Right lobe of liver (tissue), 6 donors: Measurements from ENCODE around the gene FOXN4. TPM values are rescaled to one million over a fixed set of nuclear protein-coding genes. Genes with fewer than 3 reads are reported as not detected.

ENCODE experiments used
- ATAC-seq, 4 donors: fragments of 200-7000 bp; cut with Tn5 transposase; one replicate each; pipeline ENCODE4 v1.9.1; 2020; ENCODE audit warnings: mild to moderate bottlenecking in 4 of 4, moderate library complexity in 4 of 4
- DNase-seq, 3 donors: peaks; one replicate each; pipeline ENCODE4 v3.0.0-alpha.2; 2020
- H3K27ac ChIP-seq, 3 donors: fragments of 200-600 bp; one replicate each; pipeline ENCODE4 v1.8.0; 2022
- H3K27me3 ChIP-seq, 2 donors: fragments of 200-600 bp; one replicate each; pipeline ENCODE4 v1.8.0; 2022
- H3K36me3 ChIP-seq, 4 donors: fragments of 200-600 bp; sonication (generic) in 1 of 4; one replicate each; pipeline versions ENCODE4 v1.5.1 to v1.8.0; 2017 to 2022; ENCODE audit warnings: control low read depth in 1 of 4
- H3K4me1 ChIP-seq, 4 donors: fragments of 200-600 bp; sonication (generic) in 1 of 4; one replicate each; pipeline versions ENCODE4 v1.5.1 to v1.8.0; 2017 to 2022; ENCODE audit warnings: control low read depth in 1 of 4
- H3K4me3 ChIP-seq, 3 donors: fragments of 200-600 bp; one replicate each; pipeline ENCODE4 v1.8.0; 2022
- H3K9me3 ChIP-seq, 4 donors: fragments of 200-600 bp; sonication (generic) in 1 of 4; one replicate each; pipeline versions ENCODE4 v1.5.1 to v1.8.0; 2017 to 2022; ENCODE audit warnings: control low read depth in 1 of 4
- POLR2A ChIP-seq: fragments of 450-650 bp; IDR thresholded peaks from one replicate; pipeline ENCODE4 v1.6.1; 2017; ENCODE audit warnings: antibody characterized with exemption, mild to moderate bottlenecking
- whole genome bisulfite sequencing: methylation state at CpG from one replicate; pipeline ENCODE4 v1.1.6; 2018; ENCODE audit warnings: low coverage, low lambda C conversion rate; ENCODE audit not compliant: insufficient coverage; ENCODE audit errors: missing lambda C conversion rate; 5-methylcytosine and 5-hydroxymethylcytosine counted together
- intact Hi-C, 2 donors: fragments of 100-400 bp; cut with DNase I; formaldehyde crosslinking; loops; one replicate each; pipeline versions ENCODE4 v1.11.2 to v1.14.1; 2022
- long read RNA-seq: library from polyadenylated mRNA; unstranded; transcript quantifications from one replicate; pipeline ENCODE4 v2.0.0, GENCODE V29; 2019
- total RNA-seq, 6 experiments: library from RNA; depleted of rRNA in 2 of 6; stranded (reverse); fragments of >200 nt in 2 of 6; fragmentation: NEBNext Ultra II Directional in 3 of 6; extraction: Animal tissue kit (Norgen Biotek cat#: 25700) in 3 of 6; gene quantifications; one replicate each; pipeline versions ENCODE4 v1.1.0 to v1.2.4, GENCODE V29; 2016 to 2023
- TF ChIP-seq, protein P1 (sequence below), 4 donors: fragments of 200-600 bp in 3 of 4; fragments of 450-650 bp in 1 of 4; IDR thresholded peaks; one replicate each; pipeline versions ENCODE4 v1.5.1 to v1.8.0; 2016 to 2022; ENCODE audit warnings: antibody characterized with exemption in 4 of 4, mild to moderate bottlenecking in 2 of 4
- donor health status: DM: no; HTN: yes; CAD: no.
- donor health status: DM: no; HTN: no; CAD: no.
- donor health status: DM: no; HTN: no; CAD: no.
- donor health status: DM: no; HTN: yes; CAD: no.
- donor health status: DM: no; HTN: yes; CAD: no.

The FOXN4 gene, protein sequence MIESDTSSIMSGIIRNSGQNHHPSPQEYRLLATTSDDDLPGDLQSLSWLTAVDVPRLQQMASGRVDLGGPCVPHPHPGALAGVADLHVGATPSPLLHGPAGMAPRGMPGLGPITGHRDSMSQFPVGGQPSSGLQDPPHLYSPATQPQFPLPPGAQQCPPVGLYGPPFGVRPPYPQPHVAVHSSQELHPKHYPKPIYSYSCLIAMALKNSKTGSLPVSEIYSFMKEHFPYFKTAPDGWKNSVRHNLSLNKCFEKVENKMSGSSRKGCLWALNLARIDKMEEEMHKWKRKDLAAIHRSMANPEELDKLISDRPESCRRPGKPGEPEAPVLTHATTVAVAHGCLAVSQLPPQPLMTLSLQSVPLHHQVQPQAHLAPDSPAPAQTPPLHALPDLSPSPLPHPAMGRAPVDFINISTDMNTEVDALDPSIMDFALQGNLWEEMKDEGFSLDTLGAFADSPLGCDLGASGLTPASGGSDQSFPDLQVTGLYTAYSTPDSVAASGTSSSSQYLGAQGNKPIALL
- under 1 TPM in 4 of 6 experiments, not detected in 2; 0.06 to 0.86 (median 0.15) TPM for total RNA-seq
- long read RNA-seq: 0 reads

DNA sequence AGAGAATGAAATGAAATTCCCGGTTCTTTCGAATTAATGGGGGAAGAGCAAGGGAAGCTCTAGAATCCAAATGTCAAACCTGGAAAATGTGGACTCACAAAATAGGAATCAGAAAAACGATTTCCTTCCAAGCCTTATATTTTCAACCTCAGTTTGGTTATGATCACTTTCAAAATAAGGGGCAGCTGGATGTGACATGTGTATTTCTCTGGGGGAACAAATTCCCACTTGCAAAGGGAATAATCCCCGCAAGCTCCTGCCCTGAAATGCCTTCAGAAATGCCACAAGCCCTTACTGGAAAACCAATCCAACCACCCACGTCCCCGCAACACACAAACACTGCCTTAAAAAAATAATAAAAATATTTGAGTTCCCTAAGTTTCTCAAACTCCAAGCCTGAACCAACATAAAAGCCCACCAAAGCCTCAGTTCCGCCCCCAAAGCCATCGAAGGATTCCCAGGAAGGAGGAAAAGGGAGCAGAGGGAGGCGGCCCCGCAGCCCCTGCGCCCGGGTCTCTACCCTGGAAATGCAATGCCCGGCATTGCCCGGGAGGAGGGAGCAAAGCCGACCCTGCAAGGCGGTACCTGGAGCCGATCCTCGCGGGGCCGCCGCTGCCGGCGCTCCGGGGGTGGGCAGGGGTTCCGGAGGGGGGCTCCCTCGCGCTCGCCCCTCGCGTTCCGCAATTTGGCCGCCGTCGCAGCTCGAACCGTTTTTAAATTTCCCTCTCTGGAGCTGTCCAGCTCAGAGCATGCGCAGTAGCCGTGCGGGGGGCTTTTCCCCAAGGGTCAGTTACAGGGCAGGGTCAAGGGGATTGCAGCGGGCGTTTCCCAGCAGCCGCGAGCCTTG lies at the start of gene FOXN4:
FOXN4 (minus strand) TSS at position 751 of the 847 bp plus-strand sequence. CDS start 963 bp downstream, outside the sequence.
- Histone ChIP-seq H3K36me3 (no peaks in the 10 kb centered on the region), H3K4me1 (peaks cover 0 to 13% (median under 1%) of the 10 kb centered on the region in 4 donors), H3K27me3 (no peaks in the 10 kb centered on the region), H3K9me3 (no peaks in the 10 kb centered on the region), H3K27ac (no peak within 1 kb of the TSS), H3K4me3 (peak within 1 kb of the TSS; percentile 16 to 45 (median 31))
- DNase-seq (no peak), ATAC-seq (no peak)
- intact Hi-C loops: no loop called here
- no peak for TF ChIP-seq POLR2A
- TF ChIP-seq, protein P1, sequence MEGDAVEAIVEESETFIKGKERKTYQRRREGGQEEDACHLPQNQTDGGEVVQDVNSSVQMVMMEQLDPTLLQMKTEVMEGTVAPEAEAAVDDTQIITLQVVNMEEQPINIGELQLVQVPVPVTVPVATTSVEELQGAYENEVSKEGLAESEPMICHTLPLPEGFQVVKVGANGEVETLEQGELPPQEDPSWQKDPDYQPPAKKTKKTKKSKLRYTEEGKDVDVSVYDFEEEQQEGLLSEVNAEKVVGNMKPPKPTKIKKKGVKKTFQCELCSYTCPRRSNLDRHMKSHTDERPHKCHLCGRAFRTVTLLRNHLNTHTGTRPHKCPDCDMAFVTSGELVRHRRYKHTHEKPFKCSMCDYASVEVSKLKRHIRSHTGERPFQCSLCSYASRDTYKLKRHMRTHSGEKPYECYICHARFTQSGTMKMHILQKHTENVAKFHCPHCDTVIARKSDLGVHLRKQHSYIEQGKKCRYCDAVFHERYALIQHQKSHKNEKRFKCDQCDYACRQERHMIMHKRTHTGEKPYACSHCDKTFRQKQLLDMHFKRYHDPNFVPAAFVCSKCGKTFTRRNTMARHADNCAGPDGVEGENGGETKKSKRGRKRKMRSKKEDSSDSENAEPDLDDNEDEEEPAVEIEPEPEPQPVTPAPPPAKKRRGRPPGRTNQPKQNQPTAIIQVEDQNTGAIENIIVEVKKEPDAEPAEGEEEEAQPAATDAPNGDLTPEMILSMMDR (IDR thresholded peaks at IDR 0.05): no peak
- 4% methylated on average over 16 of the region's 43 CpGs for WGBS

DNA sequence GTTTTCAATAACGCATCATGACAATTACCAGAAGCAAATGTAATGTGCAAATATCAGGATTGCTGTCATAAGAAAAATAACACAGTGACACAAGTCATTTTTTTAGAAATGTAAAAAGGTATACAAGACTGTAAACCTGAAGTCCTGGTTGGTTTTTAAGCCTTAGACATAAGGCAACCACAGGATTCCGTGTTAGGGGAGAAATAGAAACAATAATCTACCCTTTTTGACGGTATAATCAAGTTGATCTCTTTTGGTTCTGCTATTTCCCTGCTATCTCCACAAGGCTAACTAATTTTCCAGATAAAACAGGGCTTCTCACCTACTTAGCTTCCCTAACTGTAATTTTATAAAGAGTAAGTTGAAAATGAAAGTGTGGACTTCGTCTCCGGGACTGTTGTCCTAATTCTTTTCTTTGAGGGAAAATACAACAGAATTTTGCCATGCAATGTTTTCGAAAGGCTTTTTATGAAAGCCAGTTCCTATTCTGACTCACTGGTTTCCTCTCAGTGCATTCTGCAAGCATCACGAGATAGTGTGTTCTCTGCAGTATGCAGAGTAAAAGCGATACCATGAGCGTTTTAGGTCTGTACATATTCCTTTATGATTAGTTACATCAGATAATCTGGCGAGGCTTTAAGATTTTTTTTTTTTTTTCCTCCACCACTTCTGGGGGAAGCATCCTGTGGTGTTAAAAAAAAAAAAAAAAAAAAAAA lies 49.2 kb upstream of the FOXN4 start:
- Histone ChIP-seq H3K36me3 (no peaks in the 10 kb centered on the region), H3K4me1 (no peaks in the 10 kb centered on the region), H3K27ac (no peak overlapping the region), H3K27me3 (no peaks in the 10 kb centered on the region), H3K4me3 (no peak overlapping the region), H3K9me3 (no peaks in the 10 kb centered on the region)
- intact Hi-C loops: no loop called here
- peak in 2 of 4 donors; percentile 42 to 48 for ATAC-seq
- no peak for TF ChIP-seq POLR2A
- TF ChIP-seq, protein P1 (IDR thresholded peaks at IDR 0.05): no peak
- DNase-seq: no peak
- 49% methylated on average over 10 of the region's 10 CpGs for WGBS

DNA sequence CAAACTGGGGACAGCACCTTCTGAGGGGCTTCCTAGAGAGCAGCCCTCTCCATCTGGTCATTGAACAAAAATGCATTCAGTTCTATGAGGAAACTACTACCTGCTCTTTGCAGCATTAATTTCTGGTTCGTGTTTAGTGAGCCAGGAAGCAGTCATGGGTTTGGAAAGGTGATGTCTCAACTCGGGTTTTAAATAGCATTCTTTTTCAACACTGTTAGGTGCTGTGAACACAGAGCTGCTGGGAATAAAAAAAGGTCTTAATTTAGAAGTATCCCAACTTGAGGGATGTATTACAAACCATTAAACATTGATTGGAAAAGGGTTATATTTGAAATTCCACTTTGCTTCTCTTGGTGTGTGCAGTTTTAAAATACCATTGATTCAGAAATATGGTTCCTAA lies 47.9 kb upstream of the FOXN4 start:
- ATAC-seq (no peak), DNase-seq (no peak)
- no peak overlapping the region for H3K4me3 ChIP-seq
- H3K9me3 ChIP-seq: no peaks in the 10 kb centered on the region
- WGBS: 31% methylated on average over 2 of the region's 2 CpGs
- H3K36me3 ChIP-seq: no peaks in the 10 kb centered on the region
- H3K27me3 ChIP-seq: no peaks in the 10 kb centered on the region
- no peak for TF ChIP-seq POLR2A
- TF ChIP-seq, protein P1 (IDR thresholded peaks at IDR 0.05): no peak
- H3K4me1 ChIP-seq: no peaks in the 10 kb centered on the region
- no peak overlapping the region for H3K27ac ChIP-seq
- intact Hi-C loops: no loop called here

DNA sequence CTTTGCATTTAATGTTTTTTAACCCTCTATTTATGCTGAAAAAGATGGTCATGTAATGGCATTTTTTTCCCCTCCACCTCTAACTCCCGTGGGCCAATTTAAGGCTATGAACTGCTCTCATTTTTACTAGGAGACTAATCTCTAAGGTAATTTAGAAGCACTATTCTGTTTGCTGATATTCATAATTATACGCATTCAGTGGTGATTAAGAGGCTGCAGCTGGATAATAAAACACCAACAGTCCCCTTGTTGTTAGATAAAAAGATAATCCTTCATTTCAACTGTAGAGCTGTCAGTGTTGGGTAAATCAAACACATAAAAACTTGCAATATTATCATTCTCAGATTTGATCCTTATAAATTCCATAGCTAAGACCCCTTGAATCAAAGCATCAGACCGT lies 47.5 kb upstream of the FOXN4 start:
- intact Hi-C loops: no loop called here
- TF ChIP-seq, protein P1 (IDR thresholded peaks at IDR 0.05): no peak
- no peak for TF ChIP-seq POLR2A
- Histone ChIP-seq H3K4me3 (no peak overlapping the region), H3K36me3 (no peaks in the 10 kb centered on the region), H3K27ac (no peak overlapping the region), H3K27me3 (no peaks in the 10 kb centered on the region), H3K4me1 (no peaks in the 10 kb centered on the region), H3K9me3 (no peaks in the 10 kb centered on the region)
- WGBS: 72% methylated on average over 3 of the region's 3 CpGs
- DNase-seq (no peak), ATAC-seq (no peak)
